Skeletal muscle tissue (tissue), 4 donors: Measurements from ENCODE around the gene GALNT6. TPM values are rescaled to one million over a fixed set of nuclear protein-coding genes. Genes with fewer than 3 reads are reported as not detected.
A peak's percentile ranks its signal among the peaks of the same experiment; 100 is the strongest.

Source experiments
- H3K27ac ChIP-seq: one replicate; pipeline ENCODE4 v1.7.0; 2013; ENCODE audit warnings: mild to moderate bottlenecking, low read depth, low read length, inconsistent platforms
- H3K27me3 ChIP-seq, 3 donors: one replicate each; pipeline ENCODE4 v1.7.0; 2013; ENCODE audit warnings: low read length in 3 of 3; ENCODE audit not compliant: control insufficient read depth in 3 of 3, insufficient read depth in 3 of 3
- H3K36me3 ChIP-seq, 3 donors: one replicate each; pipeline ENCODE4 v1.7.0; 2013; ENCODE audit warnings: low read length in 3 of 3; ENCODE audit not compliant: control insufficient read depth in 3 of 3, insufficient read depth in 3 of 3
- H3K4me1 ChIP-seq, 3 donors: one replicate each; pipeline ENCODE4 v1.7.0; 2013; ENCODE audit warnings: low read length in 3 of 3, mild to moderate bottlenecking in 3 of 3; ENCODE audit not compliant: control insufficient read depth in 3 of 3, insufficient read depth in 3 of 3
- H3K4me3 ChIP-seq, 3 donors: one replicate each; pipeline ENCODE4 v1.7.0; 2013; ENCODE audit warnings: low read length in 3 of 3
- H3K9ac ChIP-seq, 3 donors: one replicate each; pipeline ENCODE4 v1.7.0; 2013; ENCODE audit warnings: low read length in 3 of 3, mild to moderate bottlenecking in 3 of 3, moderate library complexity in 2 of 3, low read depth in 1 of 3
- H3K9me3 ChIP-seq, 3 donors: one replicate each; pipeline ENCODE4 v1.7.0; 2013; ENCODE audit warnings: low read length in 3 of 3; ENCODE audit not compliant: control insufficient read depth in 3 of 3
- total RNA-seq: library from RNA; depleted of rRNA; stranded (reverse); fragments of >200 nt; gene quantifications from one replicate; pipeline ENCODE4 v1.2.3, GENCODE V29; 2014
- donor health status: Osteomylitis.

Gene GALNT6
- total RNA-seq, 1 donor from 2014 or later, result 1.6 TPM

- H3K27me3 ChIP-seq, result peaks cover 10 to 27% (median 11%) of the 10 kb centered on the region in 3 donors
- no peaks in the 10 kb centered on the region for H3K36me3 ChIP-seq
- H3K4me3 ChIP-seq, result no peak overlapping the region
- H3K9me3 ChIP-seq, result no peaks in the 10 kb centered on the region
- no peak overlapping the region for H3K9ac ChIP-seq
- H3K4me1 ChIP-seq, result peaks cover 5 to 12% (median 5%) of the 10 kb centered on the region in 3 donors
- no peak overlapping the region for H3K27ac ChIP-seq
These were observed 4.4 kb upstream of the GALNT6 start for GRCh38 chr12:51395283-51396230.

DNA sequence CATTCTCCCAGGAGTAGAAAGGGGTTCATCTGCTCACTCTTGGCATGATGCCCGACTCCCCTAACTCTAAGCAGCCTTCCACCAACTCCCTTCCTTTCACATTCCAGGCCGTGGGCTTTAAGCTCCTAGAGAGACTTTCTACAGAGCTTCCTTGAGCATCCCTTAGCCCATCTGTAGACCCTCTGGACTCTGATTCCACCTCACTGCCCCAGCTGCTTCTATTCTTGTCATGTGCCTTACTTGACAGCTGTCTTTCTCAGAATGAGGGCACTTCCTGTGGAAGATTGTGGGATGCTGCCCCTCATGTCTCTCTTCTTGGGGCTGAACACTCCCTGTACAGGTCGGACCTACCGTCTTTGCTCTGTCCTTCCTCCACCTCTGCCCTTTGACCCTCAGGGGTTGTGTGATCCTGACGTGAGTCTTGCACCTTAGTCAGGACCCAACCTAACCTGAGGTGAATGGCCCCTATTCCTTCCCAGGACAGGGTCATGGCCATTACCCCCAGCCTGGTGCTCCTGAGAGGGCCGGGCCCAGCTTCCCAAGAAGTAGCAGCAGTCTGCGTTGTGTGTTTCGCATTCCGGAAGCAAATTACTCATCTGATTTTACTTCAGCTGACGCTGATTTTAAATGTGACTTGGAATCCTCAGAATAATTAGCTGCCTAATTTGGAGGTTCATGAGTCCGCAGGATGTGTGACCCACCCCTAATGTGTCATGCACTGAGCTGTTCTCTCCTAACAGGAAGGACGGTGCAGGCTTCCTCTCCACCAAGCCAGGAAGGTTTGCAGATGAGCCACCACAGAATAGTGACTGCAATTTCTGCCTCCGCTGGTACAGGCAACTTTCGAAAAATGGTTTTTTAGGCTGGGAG lies 2.7 kb upstream of the GALNT6 start:
- no peak overlapping the region for H3K9ac ChIP-seq
- H3K27ac ChIP-seq, result no peak overlapping the region

GRCh38 chr12:51392556-51393237 lies 1.5 kb upstream of the GALNT6 start:
- Histone ChIP-seq H3K27me3 (peaks cover 10 to 30% (median 13%) of the 10 kb centered on the region in 3 donors), H3K36me3 (no peaks in the 10 kb centered on the region), H3K4me3 (no peak overlapping the region), H3K9ac (no peak overlapping the region), H3K4me1 (peaks cover 5 to 12% (median 9%) of the 10 kb centered on the region in 3 donors), H3K27ac (no peak overlapping the region), H3K9me3 (no peaks in the 10 kb centered on the region)

More for the DNA sequence above, 2.7 kb upstream of the GALNT6 start:
- Histone ChIP-seq H3K4me1 (peaks cover 5 to 12% (median 5%) of the 10 kb centered on the region in 3 donors), H3K9me3 (no peaks in the 10 kb centered on the region), H3K36me3 (no peaks in the 10 kb centered on the region), H3K4me3 (no peak overlapping the region), H3K27me3 (peaks cover 10 to 30% (median 13%) of the 10 kb centered on the region in 3 donors)

DNA sequence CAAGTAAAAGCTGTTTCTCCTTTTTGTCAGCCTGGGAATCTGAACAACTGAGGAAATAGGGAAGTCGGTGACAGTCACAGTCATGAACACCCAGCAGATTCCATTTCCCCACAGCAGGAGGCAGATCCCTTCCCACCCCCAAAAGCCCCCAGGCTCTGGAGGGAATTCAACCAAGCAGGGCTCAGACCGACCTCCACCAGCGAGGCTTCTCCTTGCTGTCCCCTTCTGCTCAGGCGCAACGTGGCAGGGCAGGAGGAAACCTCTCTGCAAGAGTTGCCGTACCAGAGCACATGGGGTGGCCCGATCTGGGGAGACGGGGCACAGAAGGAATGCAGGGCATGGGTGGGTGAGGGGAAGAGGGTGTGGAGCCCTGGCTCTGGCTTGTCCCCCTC lies 319 bp downstream of the GALNT6 start:
- H3K4me3 ChIP-seq, result peak overlapping the region; percentile 56 to 64 (median 60)
- H3K27me3 ChIP-seq, result peaks cover 10 to 30% (median 13%) of the 10 kb centered on the region in 3 donors
- H3K9me3 ChIP-seq, result no peaks in the 10 kb centered on the region
- H3K27ac ChIP-seq, result no peak overlapping the region
- H3K9ac ChIP-seq, result peak overlapping the region in 1 of 3 donors; percentile 25
- peaks cover 5 to 12% (median 9%) of the 10 kb centered on the region in 3 donors for H3K4me1 ChIP-seq
- H3K36me3 ChIP-seq, result no peaks in the 10 kb centered on the region

GRCh38 chr12:51390457-51390856 lies 749 bp downstream of the GALNT6 start:
- Histone ChIP-seq H3K9me3 (no peaks in the 10 kb centered on the region), H3K9ac (no peak overlapping the region), H3K27me3 (peaks cover 10 to 29% (median 12%) of the 10 kb centered on the region in 3 donors), H3K27ac (no peak overlapping the region), H3K4me3 (no peak overlapping the region), H3K4me1 (peaks cover 5 to 12% (median 9%) of the 10 kb centered on the region in 3 donors), H3K36me3 (no peaks in the 10 kb centered on the region)

GRCh38 chr12:51389302-51389999 lies 1.8 kb downstream of the GALNT6 start:
- H3K27ac ChIP-seq, result no peak overlapping the region
- no peak overlapping the region for H3K4me3 ChIP-seq
- no peak overlapping the region for H3K9ac ChIP-seq
- H3K36me3 ChIP-seq, result no peaks in the 10 kb centered on the region
- H3K9me3 ChIP-seq, result no peaks in the 10 kb centered on the region
- H3K4me1 ChIP-seq, result peaks cover 5 to 12% (median 9%) of the 10 kb centered on the region in 3 donors
- H3K27me3 ChIP-seq, result peaks cover 10 to 27% (median 10%) of the 10 kb centered on the region in 3 donors

DNA sequence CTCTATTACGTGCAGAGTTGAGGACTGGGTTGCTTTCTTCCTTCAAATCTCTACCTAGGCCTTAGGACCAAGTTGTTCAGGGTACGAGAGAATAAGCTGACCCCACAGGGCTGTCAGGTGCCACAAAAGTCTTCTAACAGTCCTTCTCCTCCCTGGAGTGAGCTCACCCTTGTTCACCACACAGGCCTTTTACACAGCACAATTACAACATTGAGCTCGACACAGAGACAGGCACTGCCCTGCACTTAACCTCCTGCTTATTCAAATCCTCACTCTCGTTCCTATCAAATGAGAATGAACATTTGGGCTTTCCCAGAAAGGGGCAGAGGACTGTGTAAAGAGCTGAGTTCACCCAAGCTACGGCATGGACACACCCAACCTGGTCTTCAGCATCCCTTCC lies 2.4 kb downstream of the GALNT6 start:
- Histone ChIP-seq H3K27ac (no peak overlapping the region), H3K4me3 (no peak overlapping the region), H3K27me3 (peaks cover 10 to 21% (median 10%) of the 10 kb centered on the region in 3 donors), H3K4me1 (peaks cover 5 to 10% (median 9%) of the 10 kb centered on the region in 3 donors), H3K36me3 (no peaks in the 10 kb centered on the region), H3K9ac (no peak overlapping the region), H3K9me3 (no peaks in the 10 kb centered on the region)

DNA sequence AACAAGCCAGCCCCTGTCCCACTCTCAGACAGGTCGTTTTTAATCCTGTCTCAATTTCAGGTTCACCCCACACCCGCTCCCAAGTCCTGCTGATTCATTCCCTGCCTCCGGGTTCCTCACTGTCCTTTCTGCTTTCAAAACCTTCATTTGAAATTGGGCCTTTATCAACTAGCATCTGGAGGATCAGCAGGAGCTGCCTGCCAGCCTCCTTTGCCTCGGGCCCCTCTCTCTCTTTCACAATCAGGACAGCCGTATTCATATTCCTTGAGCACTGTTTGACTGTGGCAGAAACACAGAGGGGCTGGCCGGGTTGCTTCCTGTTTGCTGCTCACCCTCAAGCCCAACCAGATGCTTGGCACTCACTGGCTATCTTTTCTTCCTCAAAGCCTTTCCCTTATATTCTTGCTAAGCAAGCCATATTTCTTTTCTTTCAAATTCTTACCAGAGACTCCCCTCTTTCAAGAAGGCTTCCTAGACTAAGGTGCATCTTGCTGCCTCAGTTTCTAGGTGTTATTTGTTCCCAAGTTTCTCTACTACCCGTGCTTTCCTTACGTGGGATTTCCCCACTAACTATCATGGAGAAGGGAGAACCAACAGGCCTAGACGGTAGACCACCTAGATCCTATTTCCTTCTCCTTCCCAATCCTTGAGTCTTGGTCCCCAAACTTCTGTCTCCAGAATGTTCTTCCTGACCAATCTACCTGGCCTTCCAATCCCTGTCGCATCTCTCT lies 3.0 kb downstream of the GALNT6 start:
- Histone ChIP-seq H3K27me3 (peaks cover 10 to 18% (median 10%) of the 10 kb centered on the region in 3 donors), H3K4me1 (peaks cover 5 to 10% (median 9%) of the 10 kb centered on the region in 3 donors), H3K9me3 (no peaks in the 10 kb centered on the region), H3K9ac (no peak overlapping the region), H3K4me3 (no peak overlapping the region), H3K27ac (no peak overlapping the region), H3K36me3 (no peaks in the 10 kb centered on the region)
